Measurements from ENCODE around the gene AIF1L.

Gene AIF1L

GRCh38 chr9:131078427-131079366, 17.6 kb upstream of the AIF1L start:
- no peak for DNase-seq

DNA sequence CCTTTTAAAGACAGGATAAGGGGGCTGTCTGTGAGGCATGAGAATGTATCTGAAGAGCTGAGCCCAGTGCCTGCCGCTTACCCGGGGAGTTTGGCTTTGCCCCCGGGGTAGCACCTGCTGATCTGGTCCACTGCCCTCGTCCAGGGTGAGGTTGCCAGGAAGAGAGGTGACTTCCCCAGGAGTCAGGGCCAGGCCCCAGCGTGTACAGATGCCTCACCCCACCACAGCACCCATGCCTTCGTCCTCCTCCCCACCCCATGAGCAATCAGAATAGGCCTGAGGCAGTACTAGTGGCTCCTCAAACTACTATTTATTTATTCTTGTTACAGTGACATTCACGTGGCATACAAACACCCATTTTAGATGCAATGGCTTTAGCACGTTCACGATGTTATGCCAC, 15.7 kb upstream of the AIF1L start:
- DNase-seq, result no peak

DNA sequence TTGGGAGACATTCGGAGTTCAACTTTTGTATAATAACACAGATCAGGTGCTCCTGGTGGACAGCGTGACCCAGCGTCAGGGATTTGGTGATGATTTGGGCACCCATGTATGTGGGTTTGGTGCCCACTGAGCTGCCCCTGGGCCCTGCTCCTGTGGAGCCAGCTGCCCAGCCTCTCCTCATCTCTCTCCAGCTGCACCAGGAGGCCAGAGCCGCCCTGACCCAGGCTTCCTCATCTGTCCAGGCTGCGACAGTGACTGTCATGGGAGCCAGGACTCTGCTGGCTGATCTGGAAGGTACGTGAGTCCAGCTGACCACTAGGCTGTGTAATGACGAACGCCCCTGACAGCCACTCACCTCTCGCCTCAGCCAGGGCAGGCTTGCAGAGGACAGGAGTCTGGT, 14.5 kb upstream of the AIF1L start:
- no peak for DNase-seq

- DNase-seq, result no peak
These were observed 13.4 kb upstream of the AIF1L start for GRCh38 chr9:131082774-131083512.

DNA sequence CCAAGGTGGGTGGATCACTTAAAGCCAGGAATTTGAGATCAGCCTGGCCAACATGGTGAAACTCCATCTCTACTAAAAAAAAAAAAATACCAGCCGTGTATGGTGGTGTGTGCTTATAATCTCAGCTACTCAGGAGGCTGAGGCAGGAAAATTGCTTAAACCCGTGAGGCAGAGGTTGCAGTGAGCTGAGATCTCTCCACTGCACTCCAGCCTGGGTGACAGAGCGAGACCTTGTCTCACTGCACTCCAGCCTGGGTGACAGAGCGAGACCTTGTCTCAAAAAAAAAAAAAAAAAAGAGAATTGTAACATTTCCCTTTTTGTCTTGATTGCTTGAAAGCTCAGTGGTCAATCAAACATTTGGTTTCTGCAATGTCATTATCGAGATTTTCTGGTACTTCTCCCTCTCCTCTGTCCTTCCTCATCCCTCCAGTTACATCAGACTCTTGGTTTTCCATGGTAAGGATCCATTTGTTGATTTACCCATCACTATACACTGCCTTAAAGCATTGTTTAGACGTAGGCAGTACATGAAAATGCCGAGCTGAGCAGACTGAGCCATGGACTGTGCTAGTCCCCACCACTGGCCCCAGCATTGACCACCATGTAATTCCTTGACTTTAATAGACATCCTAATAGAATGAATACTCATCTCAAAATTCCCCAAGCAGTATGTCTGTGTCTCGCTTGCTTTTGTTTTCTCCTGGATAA, 11.5 kb upstream of the AIF1L start:
- no peak for DNase-seq

- DNase-seq, result no peak
These were observed 10.8 kb upstream of the AIF1L start for GRCh38 chr9:131085370-131086122.

GRCh38 chr9:131087354-131087893, 8.9 kb upstream of the AIF1L start:
- DNase-seq, result peak; percentile 8 to 65

- no peak for DNase-seq
These were observed 6.1 kb upstream of the AIF1L start for GRCh38 chr9:131090025-131090787.

- no peak for DNase-seq
These were observed 4.9 kb upstream of the AIF1L start for GRCh38 chr9:131091352-131091992.

- DNase-seq, result no peak
These were observed 4.3 kb upstream of the AIF1L start for GRCh38 chr9:131092030-131092429.

- no peak for DNase-seq
These were observed 3.5 kb upstream of the AIF1L start for GRCh38 chr9:131092548-131093440.

DNA sequence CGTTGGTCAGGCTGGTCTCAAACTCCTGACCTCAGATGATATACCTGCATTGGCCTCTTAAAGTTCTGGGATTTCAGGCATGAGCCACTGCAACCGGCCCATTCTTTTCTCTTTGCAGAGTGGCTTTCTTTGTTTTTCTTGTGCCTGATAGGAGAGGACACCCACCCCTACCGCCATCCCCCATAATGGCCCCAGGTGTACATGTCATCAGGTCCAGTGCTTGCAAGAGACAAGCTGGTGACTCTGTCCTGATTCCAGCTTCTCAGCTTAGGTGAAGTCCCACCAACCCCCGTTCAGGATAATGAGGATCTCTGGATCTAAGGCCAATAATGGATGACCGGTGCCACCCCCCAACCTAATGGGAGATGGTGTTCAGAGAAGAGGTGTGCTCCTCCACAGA, 2.3 kb upstream of the AIF1L start:
- DNase-seq, result no peak

DNA sequence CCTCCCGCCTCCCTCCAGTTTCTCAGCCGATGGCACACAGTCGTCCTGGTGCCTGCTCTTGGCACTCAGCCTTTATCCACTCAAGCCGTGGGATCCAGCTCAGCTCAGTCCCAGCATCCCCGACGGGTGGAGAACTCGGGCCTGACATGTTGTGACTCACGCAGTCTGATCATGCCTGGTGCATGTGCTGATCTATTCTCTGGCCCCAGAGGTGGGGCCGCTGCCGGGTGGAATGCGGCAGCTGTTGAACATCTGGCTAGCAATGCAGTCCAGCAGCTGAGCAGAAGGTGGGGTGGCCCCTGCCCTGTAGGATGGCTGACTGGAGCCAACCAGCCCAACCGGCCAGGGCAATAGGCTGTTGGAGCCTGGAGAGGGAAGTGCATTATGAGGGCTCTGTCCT, 1.7 kb upstream of the AIF1L start:
- DNase-seq, result no peak

- DNase-seq, result no peak
These were observed 564 bp upstream of the AIF1L start for GRCh38 chr9:131095666-131096268.

DNA sequence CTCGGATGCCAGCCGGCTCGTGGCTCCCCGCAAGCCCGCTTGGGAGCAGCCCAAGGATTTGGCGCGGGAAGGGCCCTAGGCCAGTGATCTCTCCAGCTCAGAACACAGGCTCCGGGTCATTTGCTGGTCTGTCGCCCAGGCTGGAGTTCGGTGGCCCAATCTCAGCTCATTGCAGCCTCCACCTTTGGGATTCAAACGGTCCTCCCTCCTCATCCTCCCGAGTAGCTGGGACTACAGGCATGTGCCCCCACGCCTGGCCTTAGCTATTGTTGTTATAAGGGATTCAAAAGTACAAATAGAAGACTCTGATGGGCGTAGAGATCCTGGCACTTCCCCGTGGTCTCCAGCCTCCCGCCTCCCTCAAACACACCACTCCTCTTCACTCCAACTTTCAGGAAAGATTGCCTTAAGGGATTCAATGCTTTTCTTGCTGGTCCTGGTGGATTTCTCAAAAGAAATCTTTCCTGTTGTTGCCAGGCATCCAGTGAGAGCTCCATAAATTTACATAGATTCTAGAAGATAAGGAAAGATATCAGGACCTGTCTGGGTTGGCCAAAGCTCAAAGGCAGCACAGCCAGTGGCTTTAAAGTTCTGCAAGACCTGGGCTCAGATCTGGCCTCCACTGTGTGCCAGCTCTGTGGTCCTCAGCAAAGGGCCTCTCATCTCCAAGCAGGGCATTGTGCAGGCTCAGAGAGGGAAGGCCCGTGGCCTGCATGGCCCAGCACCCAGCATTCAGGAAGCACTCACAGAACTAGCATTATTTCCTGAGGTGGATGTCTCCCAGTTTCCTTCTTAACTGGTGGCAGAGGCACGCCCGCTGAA, 1.0 kb downstream of the AIF1L start:
- no peak for DNase-seq

DNA sequence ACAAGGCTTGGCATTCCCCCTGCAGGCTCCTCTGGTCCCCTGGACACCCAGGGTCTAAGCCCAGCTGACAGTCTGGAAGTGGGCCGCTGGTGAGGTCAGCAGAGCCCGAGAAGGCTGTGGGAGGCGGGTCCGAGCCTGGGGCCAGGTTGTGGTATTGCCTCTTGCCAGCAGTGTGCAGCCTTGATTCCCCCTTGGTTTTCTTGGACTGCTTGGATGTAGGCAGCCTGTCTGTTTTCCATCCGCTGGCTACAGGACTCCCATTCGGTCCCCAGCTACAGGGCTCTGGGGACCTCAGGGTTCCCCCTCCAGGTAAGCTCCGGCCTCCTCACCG, 1.6 kb downstream of the AIF1L start:
- DNase-seq, result no peak

GRCh38 chr9:131098391-131099101, 2.2 kb downstream of the AIF1L start:
- DNase-seq, result no peak

DNA sequence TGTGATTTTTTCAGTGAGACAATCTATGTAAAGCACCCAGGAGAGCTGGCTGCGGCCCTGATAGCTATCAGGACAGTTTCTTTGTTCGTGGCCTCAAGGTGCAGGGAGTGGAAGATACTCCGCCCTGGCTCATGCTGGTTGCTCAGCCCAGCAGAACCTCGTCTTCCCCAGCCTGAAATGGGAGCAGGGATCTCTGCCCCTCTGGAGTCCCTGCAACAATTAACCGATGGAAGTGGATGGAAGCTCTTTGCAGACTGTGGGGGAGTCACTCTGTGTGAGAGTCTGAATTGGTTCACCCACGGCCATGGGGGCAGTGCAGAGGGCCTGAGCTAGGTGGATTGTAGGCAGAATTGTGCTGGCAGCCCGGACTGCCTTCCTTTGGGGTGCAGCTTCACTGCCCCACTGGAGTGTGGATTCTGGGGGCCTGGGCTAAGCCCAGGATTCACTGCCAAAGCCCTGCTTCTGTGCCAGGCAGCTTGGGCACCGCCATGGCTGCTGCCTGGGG, 2.8 kb downstream of the AIF1L start:
- DNase-seq, result no peak
